NOMO-1 (cell line): ENCODE measurements around the gene KRT32.

ENCODE experiments used
- DNase-seq, 2 experiments: peaks; one replicate each; lab custom pipeline; 2025; ENCODE audit not compliant: unreplicated experiment in 2 of 2; lab: John Stamatoyannopoulos, UW

Gene KRT32

GRCh38 chr17:41466988-41467387 is at the start of gene KRT32:
Gene KRT32 (minus strand): TSS chr17:41467386. CDS start chr17:41467325, 61 bp downstream.
- DNase-seq, result no peak

- DNase-seq, result no peak
These were observed 49.7 kb upstream of the KRT32 start for GRCh38 chr17:41516830-41517283.

- DNase-seq, result no peak
These were observed 49.1 kb upstream of the KRT32 start for GRCh38 chr17:41516147-41516829.

- no peak for DNase-seq
These were observed 46.0 kb upstream of the KRT32 start for GRCh38 chr17:41513168-41513547.

GRCh38 chr17:41512546-41513167 is 45.5 kb upstream of the KRT32 start:
- peak; percentile 15 to 17 for DNase-seq

- DNase-seq, result no peak
These were observed 44.5 kb upstream of the KRT32 start for GRCh38 chr17:41511716-41512115.

GRCh38 chr17:41511116-41511515 is 43.9 kb upstream of the KRT32 start:
- DNase-seq, result no peak

GRCh38 chr17:41510251-41511065 is 43.3 kb upstream of the KRT32 start:
- DNase-seq, result no peak

GRCh38 chr17:41507315-41507880 is 40.2 kb upstream of the KRT32 start:
- no peak for DNase-seq

GRCh38 chr17:41505809-41506767 is 38.9 kb upstream of the KRT32 start:
- DNase-seq, result peak; percentile 48 to 81

- DNase-seq, result no peak
These were observed 38.0 kb upstream of the KRT32 start, which contains the start of gene KRT13 for GRCh38 chr17:41505007-41505808. Gene KRT13 (minus strand): TSS chr17:41505612. CDS start chr17:41505550, 62 bp downstream.

- no peak for DNase-seq
These were observed 37.2 kb upstream of the KRT32 start for GRCh38 chr17:41504246-41504977.

- DNase-seq, result no peak
These were observed 36.0 kb upstream of the KRT32 start for GRCh38 chr17:41503202-41503601.

GRCh38 chr17:41500131-41500911 is 33.1 kb upstream of the KRT32 start:
- no peak for DNase-seq

- DNase-seq, result no peak
These were observed 32.5 kb upstream of the KRT32 start for GRCh38 chr17:41499714-41500113.

GRCh38 chr17:41498276-41498675 is 31.1 kb upstream of the KRT32 start:
- DNase-seq, result peak; percentile 75 to 87

- peak; percentile 94 to 99 for DNase-seq
These were observed 29.8 kb upstream of the KRT32 start for GRCh38 chr17:41496803-41497484.
